B cell (primary cell): Measurements from ENCODE around the gene PTCSC3. TPM values are rescaled to one million over a fixed set of nuclear protein-coding genes. Genes with fewer than 3 reads are reported as not detected.

Source experiments
- ATAC-seq: fragments of 200-7000 bp; cut with Tn5 transposase; one replicate; pipeline ENCODE4 v1.10.0; 2021; ENCODE audit warnings: low read depth, mild to moderate bottlenecking, moderate number of reproducible peaks, moderate library complexity
- CTCF ChIA-PET: fragments of 350-600 bp; sonication (Branson Sonifier 250); formaldehyde crosslinking; loops from one replicate; lab custom pipeline; 2021; ENCODE audit warnings: antibody characterized with exemption, inconsistent platforms; lab: Charles Lee
- POLR2A ChIA-PET: fragments of 350-600 bp; sonication (Branson Sonifier 250); formaldehyde crosslinking; loops from one replicate; lab custom pipeline; 2021; ENCODE audit warnings: antibody characterized with exemption; lab: Charles Lee
- DNase-seq: peaks from one replicate; pipeline ENCODE4 v3.0.0; 2013
- H2AFZ ChIP-seq: 2 replicates; pipeline ENCODE4 v1.6.1; 2012; ENCODE audit warnings: mild to moderate bottlenecking, low read depth, low read length; ENCODE audit not compliant: insufficient read depth, poor library complexity, severe bottlenecking
- H3K27ac ChIP-seq, 2 donors: 1 replicate in 1 of 2; 2 replicates in 1 of 2; pipeline ENCODE4 v1.5.1; 2012 to 2013; ENCODE audit warnings: low read length in 2 of 2, mild to moderate bottlenecking in 2 of 2, moderate library complexity in 1 of 2
- H3K27me3 ChIP-seq, 4 experiments: fragments of 200-600 bp in 1 of 4; sonication (generic) in 1 of 4; replicated peaks in 1 of 4; 1 replicate in 2 of 4; 2 replicates in 2 of 4; pipeline versions ENCODE4 v1.6.1 to v1.7.0; 2013 to 2016; ENCODE audit warnings: low read length in 3 of 4, mild to moderate bottlenecking in 2 of 4, mixed read lengths in 1 of 4, moderate library complexity in 1 of 4; ENCODE audit not compliant: insufficient read depth in 4 of 4, control insufficient read depth in 3 of 4; ENCODE audit errors: control extremely low read depth in 1 of 4
- H3K36me3 ChIP-seq, 2 experiments: replicated peaks in 1 of 2; 1 replicate in 1 of 2; 2 replicates in 1 of 2; pipeline versions ENCODE4 v1.6.1 to v1.7.1; 2013; ENCODE audit warnings: low read length in 1 of 2; ENCODE audit not compliant: insufficient read depth in 2 of 2, control insufficient read depth in 1 of 2; ENCODE audit errors: control extremely low read depth in 1 of 2, extremely low read depth in 1 of 2
- H3K4me1 ChIP-seq, 2 donors: fragments of 200-600 bp in 1 of 2; sonication (generic) in 1 of 2; 1 replicate in 1 of 2; 2 replicates in 1 of 2; pipeline versions ENCODE4 v1.5.1 to v1.6.1; 2013 to 2017; ENCODE audit warnings: low read length in 2 of 2; ENCODE audit not compliant: control insufficient read depth in 2 of 2, insufficient read depth in 2 of 2
- H3K4me2 ChIP-seq: replicated peaks from 2 replicates; pipeline ENCODE3; 2012; ENCODE audit warnings: mild to moderate bottlenecking, low read depth, low read length; ENCODE audit not compliant: poor library complexity, severe bottlenecking
- H3K4me3 ChIP-seq, 5 experiments: fragments of 200-600 bp in 1 of 5; sonication (generic) in 1 of 5; 1 replicate in 3 of 5; 2 replicates in 2 of 5; pipeline versions ENCODE4 v1.5.1 to v1.7.0; 2011 to 2016; ENCODE audit warnings: low read length in 4 of 5, mild to moderate bottlenecking in 4 of 5, low read depth in 2 of 5, control low read depth in 1 of 5, moderate library complexity in 1 of 5; ENCODE audit not compliant: insufficient read depth in 1 of 5; ENCODE audit errors: control extremely low read depth in 1 of 5, extremely low read depth in 1 of 5
- H3K79me2 ChIP-seq: fragments of 200-600 bp; sonication (generic); one replicate; pipeline ENCODE4 v1.6.0; 2016; ENCODE audit warnings: low read length; ENCODE audit not compliant: control insufficient read depth, insufficient read depth
- H3K9ac ChIP-seq: fragments of 200-600 bp; sonication (generic); 2 replicates; pipeline ENCODE4 v1.6.1; 2017; ENCODE audit warnings: mild to moderate bottlenecking, low read length, moderate library complexity
- H3K9me3 ChIP-seq, 3 donors: one replicate each; pipeline versions ENCODE4 v1.6.1 to v1.7.1; 2013; ENCODE audit warnings: low read length in 2 of 3; ENCODE audit not compliant: control insufficient read depth in 2 of 3, insufficient read depth in 1 of 3; ENCODE audit errors: control extremely low read depth in 1 of 3
- H4K20me1 ChIP-seq: 2 replicates; pipeline ENCODE4 v1.6.0; 2012; ENCODE audit warnings: mild to moderate bottlenecking, low read length; ENCODE audit not compliant: insufficient read depth, control insufficient read depth, poor library complexity, severe bottlenecking
- H3K27ac Mint-ChIP-seq: one replicate; pipeline ENCODE4 v1.8.0; 2021; ENCODE audit warnings: mixed read lengths
- H3K27me3 Mint-ChIP-seq: one replicate; pipeline ENCODE4 v1.8.0; 2021; ENCODE audit warnings: mixed read lengths
- H3K4me1 Mint-ChIP-seq: one replicate; pipeline ENCODE4 v1.8.0; 2021; ENCODE audit warnings: mixed read lengths
- H3K4me3 Mint-ChIP-seq: one replicate; pipeline ENCODE4 v1.8.0; 2021; ENCODE audit warnings: mixed read lengths
- H3K9me3 Mint-ChIP-seq: one replicate; pipeline ENCODE4 v1.8.0; 2022; ENCODE audit warnings: mixed read lengths; ENCODE audit not compliant: insufficient read depth
- CTCF ChIP-seq: fragments of 200-600 bp; IDR thresholded peaks from one replicate; pipeline ENCODE4 v1.8.0; 2022; ENCODE audit warnings: antibody characterized with exemption, mild to moderate bottlenecking
- EZH2 ChIP-seq: IDR thresholded peaks from 2 replicates; pipeline ENCODE4 v1.6.1; 2012; ENCODE audit warnings: borderline replicate concordance, low read depth, mild to moderate bottlenecking, moderate library complexity, low read length; ENCODE audit not compliant: insufficient read depth, poor library complexity, severe bottlenecking
- WGBS: methylation state at CpG from one replicate; pipeline ENCODE4 v1.1.5; 2013; ENCODE audit warnings: missing lambda C conversion rate; ENCODE audit not compliant: insufficient coverage; 5-methylcytosine and 5-hydroxymethylcytosine counted together
- intact Hi-C: fragments of 100-400 bp; cut with micrococcal nuclease; formaldehyde crosslinking; loops from one replicate; pipeline ENCODE4 v1.10.0; 2022
- polyA plus RNA-seq: library from polyadenylated mRNA; depleted of rRNA; stranded (reverse); fragments of >200 nt; gene quantifications from 2 replicates; pipeline ENCODE4 v1.2.3, GENCODE V29; 2012
- total RNA-seq, 2 donors: library from RNA; stranded (reverse); fragments of 120-200 nt in 1 of 2; gene quantifications; 1 replicate in 1 of 2; 2 replicates in 1 of 2; pipeline versions ENCODE4 v1.2.3 to v1.2.4, GENCODE V29; 2013 to 2022

Gene PTCSC3
- total and polyA plus RNA-seq, 2 donors (not counting 1 experiment from before 2014, with no cell fraction given): not detected

- WGBS: 60% methylated on average over 1 of the region's 2 CpGs
- TF ChIP-seq CTCF (no peak), EZH2 (no peak)
- Mint-ChIP-seq H3K4me1 (no peaks in the 10 kb centered on the region), H3K27me3 (peaks cover 8% of the 10 kb centered on the region), H3K27ac (no peak overlapping the region), H3K4me3 (no peak overlapping the region), H3K9me3 (no peaks in the 10 kb centered on the region)
- H4K20me1 ChIP-seq: no peaks in the 10 kb centered on the region
- H3K4me2 ChIP-seq: no peak overlapping the region
- ATAC-seq (no peak), DNase-seq (no peak)
- no peaks in the 10 kb centered on the region for H3K9me3 ChIP-seq
- H3K79me2 ChIP-seq: no peaks in the 10 kb centered on the region
- peaks cover 0 to 3% (median 0%) of the 10 kb centered on the region in 4 experiments for H3K27me3 ChIP-seq
- H3K27ac ChIP-seq: no peak overlapping the region
- intact Hi-C loops: no loop called here
- H3K36me3 ChIP-seq: no peaks in the 10 kb centered on the region
- no peaks in the 10 kb centered on the region for H3K4me1 ChIP-seq
- no peak overlapping the region for H2AFZ ChIP-seq
- ChIA-PET POLR2A (no interaction called here), CTCF (no interaction called here)
- no peak overlapping the region for H3K4me3 ChIP-seq
- no peak overlapping the region for H3K9ac ChIP-seq
These were observed 44.6 kb upstream of the PTCSC3 start for GRCh38 chr14:36221112-36221511.

DNA sequence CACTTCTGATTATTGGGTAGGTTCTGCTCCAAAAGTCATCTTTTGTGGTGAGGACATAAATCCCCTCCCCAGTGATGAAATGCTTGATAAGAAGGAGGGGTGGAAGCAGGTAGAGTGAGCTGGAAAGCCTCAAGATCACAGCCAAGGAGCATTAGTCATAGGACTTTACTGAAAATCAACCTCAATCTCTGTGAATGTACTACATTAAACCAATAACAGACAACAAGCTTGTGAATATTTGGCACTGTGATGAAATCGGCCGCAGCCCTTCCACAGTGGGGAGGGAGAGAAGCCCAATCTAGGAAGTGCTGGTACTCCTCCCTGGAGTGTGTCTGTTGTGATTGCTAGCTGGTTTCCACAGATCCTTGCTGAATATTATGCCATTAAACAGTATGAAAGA, 41.2 kb upstream of the PTCSC3 start:
- H3K4me3 ChIP-seq: no peak overlapping the region
- no CpG with 5 or more reads among the region's 2 CpGs for WGBS
- POLR2A ChIA-PET: no interaction called here
- H3K9ac ChIP-seq: no peak overlapping the region
- H3K9me3 ChIP-seq: no peaks in the 10 kb centered on the region
- H4K20me1 ChIP-seq: no peaks in the 10 kb centered on the region
- H3K9me3 Mint-ChIP-seq: no peaks in the 10 kb centered on the region
- peaks cover 8% of the 10 kb centered on the region for H3K27me3 Mint-ChIP-seq
- H3K36me3 ChIP-seq: no peaks in the 10 kb centered on the region
- TF ChIP-seq EZH2 (no peak), CTCF (no peak)
- no peaks in the 10 kb centered on the region for H3K79me2 ChIP-seq
- CTCF ChIA-PET: no interaction called here
- H3K4me1 Mint-ChIP-seq: no peaks in the 10 kb centered on the region
- H3K27ac Mint-ChIP-seq: no peak overlapping the region
- no peak overlapping the region for H2AFZ ChIP-seq
- peaks cover 0 to 3% (median 0%) of the 10 kb centered on the region in 4 experiments for H3K27me3 ChIP-seq
- H3K4me2 ChIP-seq: no peak overlapping the region
- intact Hi-C loops: no loop called here
- no peak for DNase-seq
- H3K4me1 ChIP-seq: no peaks in the 10 kb centered on the region
- ATAC-seq: no peak
- H3K4me3 Mint-ChIP-seq: no peak overlapping the region
- no peak overlapping the region for H3K27ac ChIP-seq
